K562 (cell line): ENCODE measurements around the gene IL27RA. TPM values are rescaled to one million over a fixed set of nuclear protein-coding genes. Genes with fewer than 3 reads are reported as not detected.
A peak's percentile ranks its signal among the peaks of the same experiment; 100 is the strongest.

Experiments used
- BCOR ChIP-seq: fragments of 450-650 bp; IDR thresholded peaks from 2 replicates; pipeline ENCODE4 v1.6.1; 2016
- CBX2 ChIP-seq: fragments of 200-600 bp; sonication (generic); IDR thresholded peaks from one replicate; pipeline ENCODE4 v1.6.1; 2012; ENCODE audit warnings: mild to moderate bottlenecking, low read length, inconsistent platforms; ENCODE audit not compliant: insufficient read depth, poor library complexity, severe bottlenecking
- HNRNPH1 ChIP-seq: fragments of 200-400 bp; formaldehyde crosslinking; optimal IDR thresholded peaks from 2 replicates; pipeline ENCODE3; 2017; ENCODE audit warnings: low read depth, mild to moderate bottlenecking, low read length, moderate library complexity
- KLF10 ChIP-seq: fragments of 250-450 bp; sonication (Bioruptor Pico); IDR thresholded peaks from 2 replicates; pipeline ENCODE4 v1.6.1; 2021; ENCODE audit warnings: matching md5 sums
- KLF13 ChIP-seq: fragments of 450-650 bp; IDR thresholded peaks from 2 replicates; pipeline ENCODE4 v1.6.1; 2016; ENCODE audit warnings: missing genetic modification characterization, low read depth, mild to moderate bottlenecking, missing compliant biosample characterization, moderate library complexity, borderline replicate concordance
- KLF6 ChIP-seq: fragments of 250-450 bp; sonication (Bioruptor Pico); IDR thresholded peaks from 2 replicates; pipeline ENCODE4 v1.4.0; 2020; ENCODE audit warnings: mild to moderate bottlenecking, moderate library complexity, borderline replicate concordance
- MBD2 ChIP-seq: sonication (generic); IDR thresholded peaks from 2 replicates; pipeline ENCODE4 v1.6.1; 2016; ENCODE audit warnings: low read depth, borderline replicate concordance
- MCM7 ChIP-seq, 2 experiments: fragments of 450-650 bp; IDR thresholded peaks; 2 replicates each; pipeline ENCODE4 v1.6.1; 2016 to 2018
- MLLT1 ChIP-seq, 2 experiments: fragments of 450-650 bp; IDR thresholded peaks; 2 replicates each; pipeline ENCODE4 v1.6.1; 2016
- NCOA1 ChIP-seq: fragments of 450-650 bp; IDR thresholded peaks from 2 replicates; pipeline ENCODE4 v1.6.1; 2016; ENCODE audit warnings: low read depth
- RBM25 ChIP-seq: fragments of 200-400 bp; formaldehyde crosslinking; IDR thresholded peaks from 2 replicates; pipeline ENCODE4 v1.6.1; 2018; ENCODE audit warnings: low read length, low read depth, moderate library complexity; ENCODE audit not compliant: severe bottlenecking
- SMARCC2 ChIP-seq: fragments of 450-650 bp; IDR thresholded peaks from 2 replicates; pipeline ENCODE4 v1.6.1; 2017; ENCODE audit warnings: antibody characterized with exemption, moderate library complexity, mild to moderate bottlenecking, low read depth
- TAF1 ChIP-seq: IDR thresholded peaks from 2 replicates; pipeline ENCODE4 v1.6.1; 2011; ENCODE audit warnings: mild to moderate bottlenecking, low read length, moderate library complexity; ENCODE audit not compliant: insufficient read depth, control insufficient read depth, severe bottlenecking; ENCODE audit errors: extremely low read depth
- ZNF57 ChIP-seq: fragments of 450-650 bp; formaldehyde crosslinking; IDR thresholded peaks from 2 replicates; pipeline ENCODE4 v1.4.0; 2020; ENCODE audit warnings: mild to moderate bottlenecking, moderate library complexity
- ZNF609 ChIP-seq: sonication (generic); formaldehyde crosslinking; IDR thresholded peaks from 2 replicates; pipeline ENCODE4 v1.8.1; 2023; ENCODE audit warnings: missing genetic modification reagents, mild to moderate bottlenecking, borderline replicate concordance
- ZNF76 ChIP-seq: fragments of 250-450 bp; sonication (Bioruptor Pico); IDR thresholded peaks from 2 replicates; pipeline ENCODE4 v1.4.0; 2020; ENCODE audit warnings: mild to moderate bottlenecking, moderate library complexity, borderline replicate concordance
- polyA plus RNA-seq, 8 experiments: library from polyadenylated mRNA; depleted of rRNA in 4 of 8; stranded (reverse) in 5 of 8; unstranded in 3 of 8; fragments of >200 nt; fragmentation: Nextera tagmentation in 2 of 8; fragmentation: Illumina TruSeq in 1 of 8; extraction: Ambion mirVana in 2 of 8; extraction: Trizol in 1 of 8; gene quantifications; 2 replicates each; pipeline versions ENCODE4 v1.2.1 to v1.2.3, GENCODE V29; 2011 to 2014; ENCODE audit warnings: inconsistent platforms in 1 of 8, missing spikeins in 1 of 8
- total RNA-seq, 7 experiments: library from RNA; depleted of rRNA in 6 of 7; stranded (reverse); fragments of >200 nt in 6 of 7; fragmentation: Illumina TruSeq in 2 of 7; extraction: Trizol in 2 of 7; gene quantifications; 2 replicates each; pipeline versions ENCODE4 v1.2.1 to v1.2.3, GENCODE V29; 2011 to 2021; ENCODE audit warnings: low replicate concordance in 1 of 7
- TF ChIP-seq, protein P1 (sequence below): IDR thresholded peaks from 3 replicates; pipeline ENCODE4 v1.6.1; 2011; ENCODE audit warnings: borderline replicate concordance, mild to moderate bottlenecking; ENCODE audit not compliant: insufficient read length, insufficient read depth
- TF ChIP-seq, protein P2 (sequence below): fragments of 450-650 bp; IDR thresholded peaks from 2 replicates; pipeline ENCODE4 v1.6.1; 2018; ENCODE audit warnings: mild to moderate bottlenecking, low read depth; ENCODE audit not compliant: partially characterized antibody

The IL27RA gene
- total and polyA plus RNA-seq, 9 of the 15 experiments (the other 6 are each of a cell fraction or from before 2014, with no cell fraction given), result 1.9 to 15.9 (median 12.0) TPM

DNA sequence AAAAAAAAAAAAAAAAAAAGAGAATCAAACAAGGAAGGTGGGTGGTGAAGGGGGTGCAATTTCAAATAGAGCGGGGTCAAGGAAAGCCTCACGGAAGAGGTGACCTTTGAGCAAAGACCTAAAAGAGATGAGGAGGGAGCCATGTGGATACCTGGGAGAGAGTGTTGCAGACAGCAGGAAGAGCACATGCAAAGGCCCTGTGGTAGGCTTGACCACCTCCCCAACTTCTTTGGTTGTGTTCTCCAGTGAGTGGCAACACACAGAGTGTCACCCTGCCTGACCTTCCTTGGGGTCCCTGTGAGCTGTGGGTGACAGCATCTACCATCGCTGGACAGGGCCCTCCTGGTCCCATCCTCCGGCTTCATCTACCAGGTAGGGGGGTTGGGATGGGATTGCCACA lies 18.9 kb downstream of the IL27RA start (continued):
- TF ChIP-seq RBM25 (peak; percentile 96), SMARCC2 (no peak), MCM7 (IDR thresholded peaks at IDR 0.05) (no peak), ZNF609 (CRISPR knock-in tag) (no peak), CBX2 (no peak), HNRNPH1 (no peak), KLF6 (CRISPR knock-in tag) (no peak), ZNF76 (CRISPR knock-in tag) (no peak), MLLT1 (IDR thresholded peaks at IDR 0.05) (no peak), TAF1 (no peak), KLF10 (no peak), MBD2 (no peak), BCOR (peak; percentile 39; the same call in 1 of the 2 replicates), NCOA1 (no peak), KLF13 (tag) (no peak), ZNF57 (CRISPR knock-in tag) (no peak)
- TF ChIP-seq, protein P1, sequence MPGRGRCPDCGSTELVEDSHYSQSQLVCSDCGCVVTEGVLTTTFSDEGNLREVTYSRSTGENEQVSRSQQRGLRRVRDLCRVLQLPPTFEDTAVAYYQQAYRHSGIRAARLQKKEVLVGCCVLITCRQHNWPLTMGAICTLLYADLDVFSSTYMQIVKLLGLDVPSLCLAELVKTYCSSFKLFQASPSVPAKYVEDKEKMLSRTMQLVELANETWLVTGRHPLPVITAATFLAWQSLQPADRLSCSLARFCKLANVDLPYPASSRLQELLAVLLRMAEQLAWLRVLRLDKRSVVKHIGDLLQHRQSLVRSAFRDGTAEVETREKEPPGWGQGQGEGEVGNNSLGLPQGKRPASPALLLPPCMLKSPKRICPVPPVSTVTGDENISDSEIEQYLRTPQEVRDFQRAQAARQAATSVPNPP, result no peak
- TF ChIP-seq, protein P2, sequence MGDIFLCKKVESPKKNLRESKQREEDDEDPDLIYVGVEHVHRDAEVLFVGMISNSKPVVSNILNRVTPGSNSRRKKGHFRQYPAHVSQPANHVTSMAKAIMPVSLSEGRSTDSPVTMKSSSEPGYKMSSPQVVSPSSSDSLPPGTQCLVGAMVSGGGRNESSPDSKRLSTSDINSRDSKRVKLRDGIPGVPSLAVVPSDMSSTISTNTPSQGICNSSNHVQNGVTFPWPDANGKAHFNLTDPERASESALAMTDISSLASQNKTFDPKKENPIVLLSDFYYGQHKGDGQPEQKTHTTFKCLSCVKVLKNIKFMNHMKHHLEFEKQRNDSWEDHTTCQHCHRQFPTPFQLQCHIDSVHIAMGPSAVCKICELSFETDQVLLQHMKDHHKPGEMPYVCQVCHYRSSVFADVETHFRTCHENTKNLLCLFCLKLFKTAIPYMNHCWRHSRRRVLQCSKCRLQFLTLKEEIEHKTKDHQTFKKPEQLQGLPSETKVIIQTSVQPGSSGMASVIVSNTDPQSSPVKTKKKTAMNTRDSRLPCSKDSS, result no peak
- TF ChIP-seq, all 486 proteins: peak for 4
